ENCODE measurements around the gene GSTM3.

DNA sequence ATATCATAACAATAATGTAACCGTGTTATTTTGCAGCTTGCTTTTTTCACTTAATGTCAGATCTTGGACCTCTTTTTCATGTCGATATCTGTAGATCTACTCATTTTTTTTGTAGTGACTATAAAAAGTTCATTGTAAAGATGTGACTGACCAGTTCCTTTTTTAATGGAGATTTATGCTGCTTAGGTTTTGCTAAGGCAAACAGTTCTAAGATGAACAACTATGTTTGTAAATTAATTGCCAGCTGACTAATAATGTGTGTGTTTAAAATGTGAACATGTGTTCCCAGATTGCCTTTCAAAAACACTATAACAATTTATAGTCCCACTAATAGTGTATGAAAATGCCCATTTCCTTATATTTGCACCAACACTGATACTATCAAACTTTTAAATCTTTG lies 41.0 kb upstream of the GSTM3 start:
- TF ChIP-seq CREB1 (CRISPR knock-in tag; IDR thresholded peaks at IDR 0.05; ENCODE audit: low read depth) (no peak), REST (IDR thresholded peaks at IDR 0.05; ENCODE audit: unreplicated experiment) (no peak), POLR2AphosphoS5 (IDR thresholded peaks at IDR 0.05; ENCODE audit: low read depth) (no peak), JUNB (IDR thresholded peaks at IDR 0.05; ENCODE audit: unreplicated experiment) (no peak), EZH2 (IDR thresholded peaks at IDR 0.05; ENCODE audit: low read depth, unreplicated experiment) (no peak), STAT1 (IDR thresholded peaks at IDR 0.05; ENCODE audit: unreplicated experiment) (no peak), EZH2phosphoT487 (IDR thresholded peaks at IDR 0.05; ENCODE audit: unreplicated experiment) (no peak)
- TF ChIP-seq, protein P1, sequence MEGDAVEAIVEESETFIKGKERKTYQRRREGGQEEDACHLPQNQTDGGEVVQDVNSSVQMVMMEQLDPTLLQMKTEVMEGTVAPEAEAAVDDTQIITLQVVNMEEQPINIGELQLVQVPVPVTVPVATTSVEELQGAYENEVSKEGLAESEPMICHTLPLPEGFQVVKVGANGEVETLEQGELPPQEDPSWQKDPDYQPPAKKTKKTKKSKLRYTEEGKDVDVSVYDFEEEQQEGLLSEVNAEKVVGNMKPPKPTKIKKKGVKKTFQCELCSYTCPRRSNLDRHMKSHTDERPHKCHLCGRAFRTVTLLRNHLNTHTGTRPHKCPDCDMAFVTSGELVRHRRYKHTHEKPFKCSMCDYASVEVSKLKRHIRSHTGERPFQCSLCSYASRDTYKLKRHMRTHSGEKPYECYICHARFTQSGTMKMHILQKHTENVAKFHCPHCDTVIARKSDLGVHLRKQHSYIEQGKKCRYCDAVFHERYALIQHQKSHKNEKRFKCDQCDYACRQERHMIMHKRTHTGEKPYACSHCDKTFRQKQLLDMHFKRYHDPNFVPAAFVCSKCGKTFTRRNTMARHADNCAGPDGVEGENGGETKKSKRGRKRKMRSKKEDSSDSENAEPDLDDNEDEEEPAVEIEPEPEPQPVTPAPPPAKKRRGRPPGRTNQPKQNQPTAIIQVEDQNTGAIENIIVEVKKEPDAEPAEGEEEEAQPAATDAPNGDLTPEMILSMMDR (conservative IDR thresholded peaks at IDR 0.05; ENCODE audit: low read depth in 2 of 2): no peak

Data from GM23338 (cell line).